ENCODE results near the gene NMB.

NMB gene
- 4.0 to 8.0 (median 5.7) reads per million in 17 experiments for total RNA-seq

DNA sequence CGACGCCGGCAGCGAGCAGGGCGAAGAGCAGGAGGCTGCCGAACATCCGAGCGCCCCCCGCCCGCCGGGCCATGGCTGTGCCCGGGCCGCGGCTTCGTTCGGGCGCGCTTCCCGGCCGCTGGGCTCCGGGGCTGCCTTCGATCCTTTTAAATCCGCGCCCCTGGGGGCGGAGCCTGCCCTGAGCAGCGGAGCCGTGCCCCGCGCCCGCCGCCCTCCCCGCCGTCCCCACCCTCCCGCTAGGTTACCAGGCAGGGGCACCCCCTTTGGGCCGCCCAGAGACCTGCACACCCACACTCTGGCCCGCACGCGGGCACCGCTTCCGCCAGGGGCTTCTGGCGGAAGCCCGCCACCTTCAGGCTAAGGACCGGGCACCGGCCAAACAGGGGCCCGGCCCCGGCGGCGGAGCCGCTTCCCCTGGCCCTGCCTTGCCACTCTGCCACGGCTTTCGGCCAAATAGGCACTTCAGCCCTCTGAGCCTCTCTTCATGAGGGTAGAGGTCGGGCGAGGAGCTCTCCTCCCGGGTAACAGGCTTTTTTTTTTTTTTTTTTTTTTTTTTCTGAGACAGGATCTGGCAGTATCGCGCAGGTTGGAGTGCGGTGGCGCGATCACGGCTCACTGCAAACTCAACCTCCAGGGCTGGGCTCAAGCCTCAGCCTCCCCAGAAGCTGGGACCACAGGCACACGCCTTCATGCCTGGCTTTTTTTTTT is at the start of gene NMB:
NMB (minus strand) TSS at position 120 of the 708 bp plus-strand sequence; CDS start at position 73, 47 bp downstream.
- peak; percentile 82 to 91 (median 84) for DNase-seq

- DNase-seq: no peak
Observed at GRCh38 chr15:84703808-84704207, 45.8 kb upstream of the NMB start.

DNA sequence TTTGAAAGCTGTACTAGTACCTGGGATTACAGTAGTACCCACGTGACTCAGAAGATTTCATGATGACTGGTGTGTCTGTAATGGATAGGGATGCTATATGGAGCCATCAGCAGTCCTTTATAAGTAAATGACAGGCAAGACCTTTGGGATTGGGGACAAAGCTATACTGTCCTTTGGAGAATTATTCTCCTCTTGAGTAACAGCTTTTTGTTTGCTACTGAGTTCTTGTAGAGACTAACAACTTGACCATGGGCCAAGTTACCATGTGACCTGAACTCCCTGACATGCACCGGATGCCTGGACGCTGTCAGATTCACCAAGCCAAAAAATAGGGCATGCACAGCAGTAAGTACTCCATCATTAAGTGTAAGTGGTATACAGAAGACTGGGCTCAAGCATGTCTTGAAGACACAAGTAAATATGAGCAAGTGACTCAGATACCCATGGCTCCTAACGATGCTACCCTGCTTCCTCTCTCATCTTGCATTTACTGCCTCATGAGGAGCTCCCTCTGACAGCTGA is 45.0 kb upstream of the NMB start:
- DNase-seq: peak; percentile 37 to 67 (median 58)

DNA sequence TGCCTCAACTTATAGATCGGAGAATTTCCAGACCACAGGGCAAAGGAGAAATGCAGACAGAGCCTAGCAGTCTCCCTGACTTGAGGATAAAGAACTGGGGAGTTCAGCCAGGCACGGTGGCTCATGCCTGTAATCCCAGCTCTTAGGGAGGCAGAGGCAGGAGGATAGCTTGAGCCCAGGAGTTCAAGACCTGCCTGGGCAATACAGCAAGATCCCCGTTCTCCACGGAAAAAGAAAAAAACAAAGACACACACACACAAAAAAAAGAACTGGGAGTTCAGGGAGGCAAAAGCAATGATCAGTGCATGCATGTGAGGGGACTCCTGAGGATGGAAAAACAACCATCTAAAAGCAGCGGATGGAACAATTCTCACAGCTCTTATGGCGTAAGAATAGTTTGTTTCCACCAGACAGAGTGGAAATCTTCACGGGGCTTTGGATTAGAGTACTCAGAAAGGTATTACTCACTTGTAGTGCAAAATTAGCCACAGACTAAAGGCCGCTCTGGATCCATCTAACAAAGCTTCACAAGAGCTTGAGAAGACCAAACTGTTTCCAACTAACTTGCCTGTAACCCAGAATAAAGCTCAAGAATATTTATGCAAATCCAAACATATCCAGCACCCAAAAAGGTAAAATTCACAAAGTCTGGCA is 41.7 kb upstream of the NMB start:
- DNase-seq: no peak

DNA sequence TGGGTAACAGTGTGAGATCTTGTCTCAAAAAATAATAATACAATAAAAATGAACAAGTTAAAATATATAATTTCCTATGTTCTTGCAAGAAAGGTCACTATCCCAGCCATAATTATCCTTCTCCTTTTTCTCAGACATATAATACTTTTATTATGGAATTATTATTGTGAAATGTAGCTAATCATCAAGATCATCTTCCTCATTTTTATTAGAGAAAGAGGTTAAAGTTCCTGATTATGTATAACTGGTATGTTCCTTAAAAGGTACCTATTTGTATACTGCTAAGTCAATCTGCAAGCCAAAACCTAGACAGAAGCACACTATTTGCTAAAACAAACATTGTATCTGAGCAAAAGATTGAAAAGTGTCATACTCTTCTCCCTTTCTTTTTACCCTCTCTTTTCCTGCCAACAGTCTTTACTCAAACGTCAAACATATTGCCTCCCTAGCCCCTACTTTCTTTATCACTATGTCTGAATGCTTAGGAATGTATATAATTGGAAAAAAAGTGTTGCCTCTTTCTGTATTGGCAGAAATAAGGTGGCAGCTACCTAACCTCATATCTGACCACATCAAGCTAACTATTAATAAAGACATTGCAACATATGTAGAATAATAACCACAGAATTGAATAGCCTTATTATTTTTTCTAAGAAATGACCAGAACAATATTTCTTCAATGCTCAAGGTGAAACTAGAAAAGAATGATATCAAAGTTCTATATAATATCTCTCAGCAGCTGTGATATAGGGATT is 39.4 kb upstream of the NMB start:
- peak in 2 of 4 experiments; percentile 59 to 61 for DNase-seq

- DNase-seq: no peak
Observed at GRCh38 chr15:84696757-84697156, 38.8 kb upstream of the NMB start.

- DNase-seq: no peak
Observed at GRCh38 chr15:84690342-84690741, 32.3 kb upstream of the NMB start.

DNA sequence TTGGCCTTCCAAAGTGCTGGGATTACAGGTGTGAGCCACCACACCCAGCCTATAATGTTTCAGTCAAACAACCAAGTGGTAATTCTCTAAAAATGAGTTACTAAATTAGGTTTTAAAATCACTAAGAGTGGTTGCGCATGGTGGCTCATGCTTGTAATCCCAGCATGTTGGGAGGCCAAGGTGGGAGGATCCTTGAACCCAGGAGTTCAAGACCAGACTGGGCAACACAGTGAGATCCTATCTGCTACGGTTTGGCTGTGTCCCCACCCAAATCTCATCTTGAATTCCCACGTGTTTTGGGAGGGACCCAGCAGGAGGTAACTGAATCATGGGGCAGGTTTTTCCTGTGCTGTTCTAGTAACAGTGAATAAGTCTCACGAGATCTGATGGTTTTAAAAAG is 31.9 kb upstream of the NMB start:
- no peak for DNase-seq

DNA sequence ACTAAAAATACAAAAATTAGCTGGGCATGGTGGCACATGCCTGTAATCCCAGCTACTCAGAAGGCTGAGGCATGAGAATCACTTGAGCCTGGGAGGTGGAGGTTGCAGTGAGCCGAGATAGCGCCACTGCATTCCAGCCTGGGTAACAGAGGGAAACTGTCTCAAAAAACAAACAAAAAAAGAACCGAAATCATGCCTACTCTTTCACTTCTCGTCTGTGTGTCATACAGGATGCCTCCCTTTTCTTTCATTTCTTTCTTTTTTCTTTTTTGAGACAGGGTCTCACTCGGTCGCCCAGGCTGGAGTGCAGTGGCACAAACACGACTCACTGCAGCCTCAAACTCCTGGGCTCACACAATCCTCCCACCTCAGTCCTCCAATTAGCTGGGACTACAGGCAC is 28.4 kb upstream of the NMB start:
- DNase-seq: peak in 1 of 4 experiments; percentile 10

- peak; percentile 17 to 58 (median 52) for DNase-seq
Observed at GRCh38 chr15:84685304-84685703, 27.3 kb upstream of the NMB start.

GRCh38 chr15:84684092-84684491 is 26.1 kb upstream of the NMB start:
- peak; percentile 54 to 75 (median 62) for DNase-seq

GRCh38 chr15:84681831-84682230 is 23.8 kb upstream of the NMB start:
- DNase-seq: peak in 3 of 4 experiments; percentile 23 to 54 (median 42)

DNA sequence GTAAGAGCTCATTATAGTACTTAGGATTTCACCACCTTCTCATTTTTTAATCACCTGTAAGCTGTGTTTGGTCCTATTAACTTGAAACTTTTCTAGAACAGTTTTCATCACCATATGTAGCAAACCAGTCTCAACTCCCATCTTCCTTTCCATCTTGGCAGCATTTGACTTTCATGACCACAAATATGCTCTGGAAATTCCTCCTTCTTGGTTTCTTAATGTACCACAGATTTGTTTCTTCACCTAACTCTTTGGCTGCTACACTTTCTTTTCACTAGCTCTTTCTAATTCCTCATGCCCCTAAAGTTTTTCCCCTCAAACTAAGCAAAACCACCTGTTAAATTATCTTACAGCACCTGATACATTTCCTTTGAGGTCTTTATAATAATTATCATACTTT is 13.2 kb upstream of the NMB start:
- no peak for DNase-seq

DNA sequence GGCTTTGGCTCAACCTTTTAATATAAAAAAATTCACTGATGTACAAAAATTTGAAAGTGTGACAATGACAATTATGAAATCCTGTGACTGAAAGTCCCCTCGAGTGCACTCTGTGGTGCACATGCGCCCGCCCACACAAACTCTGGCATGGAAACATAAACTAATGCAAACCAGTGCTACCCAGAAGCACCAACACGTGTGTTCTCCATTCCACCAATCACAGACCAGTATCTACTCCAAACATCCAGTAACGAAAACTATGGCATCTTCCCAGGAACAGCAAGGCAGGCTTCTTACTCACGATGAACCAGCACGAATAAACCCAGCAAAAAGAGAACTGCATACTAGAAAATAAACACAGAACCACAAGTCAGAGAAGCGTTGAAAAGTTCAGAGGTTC is 11.7 kb upstream of the NMB start:
- DNase-seq: peak in 1 of 4 experiments; percentile 13

DNA sequence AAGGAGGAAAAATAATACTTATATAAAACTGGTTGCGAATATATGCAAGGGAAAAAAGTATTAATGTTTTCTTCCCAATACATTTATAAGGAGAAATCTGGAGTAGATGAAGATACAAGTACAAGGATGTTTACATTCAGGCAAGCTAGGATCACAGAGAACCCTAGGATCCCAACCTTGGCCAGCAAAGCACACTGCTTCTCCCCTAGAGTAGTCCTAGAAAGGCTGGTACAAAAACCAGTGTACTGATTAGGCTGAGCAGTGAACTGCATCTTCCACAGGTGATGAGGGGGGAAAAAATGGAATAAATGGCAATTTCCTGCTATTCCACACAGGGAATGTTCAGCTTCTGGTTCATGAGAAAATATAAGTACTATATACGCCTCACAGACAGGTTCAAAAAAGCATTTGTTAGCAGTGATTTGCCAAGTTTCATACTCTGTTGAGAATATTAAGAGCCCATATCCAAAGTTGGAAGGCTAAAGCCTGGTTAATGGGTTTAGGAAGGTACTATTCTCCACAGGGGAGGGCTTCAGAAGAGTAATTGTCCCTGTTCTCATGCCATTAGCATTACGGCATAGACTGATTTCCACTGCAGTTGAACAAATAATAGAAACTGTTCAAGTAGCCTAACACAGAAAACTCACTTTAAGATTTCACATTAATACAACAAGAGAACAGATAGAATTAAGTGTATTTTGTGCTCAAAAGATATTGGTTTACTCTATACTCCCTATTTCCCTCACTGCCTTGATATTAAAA is 10.4 kb upstream of the NMB start:
- DNase-seq: no peak

GRCh38 chr15:84666373-84666772 is 8.4 kb upstream of the NMB start:
- no peak for DNase-seq

GRCh38 chr15:84661001-84661400 is 3.0 kb upstream of the NMB start:
- DNase-seq: no peak

DNA sequence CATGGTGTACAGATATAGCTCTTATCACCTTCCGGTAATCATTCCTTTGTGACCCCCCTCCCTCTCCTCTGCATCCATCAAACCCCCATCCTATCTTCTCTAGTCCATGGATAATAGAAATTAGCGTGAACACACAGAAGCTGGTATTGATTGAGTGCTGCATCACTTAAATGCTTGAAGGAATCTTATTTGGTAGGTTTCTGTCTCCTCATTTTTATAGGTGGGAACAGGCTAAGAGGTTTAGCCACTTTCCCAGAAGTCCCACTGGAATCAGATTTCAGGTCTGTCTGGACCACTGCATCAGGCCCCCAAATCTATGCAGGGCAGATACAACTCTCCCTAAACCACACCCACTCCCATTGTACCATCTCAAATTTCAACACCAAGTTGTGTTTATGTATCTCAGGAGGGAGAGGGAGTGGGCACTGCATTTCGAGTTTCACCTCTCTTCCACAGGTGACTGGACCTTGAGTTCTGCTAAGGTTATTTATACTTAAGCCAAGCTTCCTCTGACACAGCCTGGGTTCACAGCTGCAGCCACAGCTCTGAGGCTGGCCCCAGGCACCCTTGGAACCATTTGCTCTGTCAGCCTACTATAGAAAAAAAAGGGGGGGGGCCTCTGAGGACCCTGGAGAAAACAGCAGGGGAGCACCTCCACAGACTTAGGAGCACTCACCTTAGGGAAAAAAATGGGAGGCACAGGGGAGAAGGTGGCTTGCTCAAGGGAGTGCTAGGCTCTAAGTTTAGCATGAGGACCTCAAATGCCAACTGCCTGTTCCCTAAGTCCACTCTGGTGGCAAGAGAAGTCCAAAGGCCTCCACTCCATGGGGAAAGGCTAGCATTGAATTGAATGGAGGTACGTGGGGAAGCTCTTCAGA is 2.1 kb upstream of the NMB start:
- no peak for DNase-seq

- no peak for DNase-seq
Observed at GRCh38 chr15:84658788-84659411, 901 bp upstream of the NMB start.

GRCh38 chr15:84657748-84658079 is 285 bp downstream of the NMB start:
- no peak for DNase-seq

- no peak for DNase-seq
Observed at GRCh38 chr15:84656972-84657371, 1.0 kb downstream of the NMB start.
